Measurements from ENCODE around the gene ADGRB3.

DNA sequence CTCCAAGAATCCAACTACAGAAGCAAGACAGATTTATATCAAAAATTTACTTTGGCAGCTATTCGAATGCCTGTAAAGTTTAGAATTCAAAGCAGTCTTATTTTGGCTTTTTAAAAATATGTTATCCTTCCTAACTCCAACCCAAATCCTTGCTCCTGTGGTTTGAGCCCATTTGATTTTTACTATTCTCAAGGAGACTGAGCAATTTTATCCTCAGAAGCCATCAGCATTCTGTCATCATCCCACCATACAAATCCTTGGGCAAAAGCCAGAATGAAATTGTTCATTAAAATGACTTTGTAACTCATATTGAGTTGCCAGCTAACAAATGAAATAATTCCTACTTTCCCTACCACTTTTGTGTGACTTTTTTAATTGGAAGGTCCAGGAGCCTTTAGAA is 392.8 kb downstream of the ADGRB3 start:
- TF ChIP-seq, protein P1, sequence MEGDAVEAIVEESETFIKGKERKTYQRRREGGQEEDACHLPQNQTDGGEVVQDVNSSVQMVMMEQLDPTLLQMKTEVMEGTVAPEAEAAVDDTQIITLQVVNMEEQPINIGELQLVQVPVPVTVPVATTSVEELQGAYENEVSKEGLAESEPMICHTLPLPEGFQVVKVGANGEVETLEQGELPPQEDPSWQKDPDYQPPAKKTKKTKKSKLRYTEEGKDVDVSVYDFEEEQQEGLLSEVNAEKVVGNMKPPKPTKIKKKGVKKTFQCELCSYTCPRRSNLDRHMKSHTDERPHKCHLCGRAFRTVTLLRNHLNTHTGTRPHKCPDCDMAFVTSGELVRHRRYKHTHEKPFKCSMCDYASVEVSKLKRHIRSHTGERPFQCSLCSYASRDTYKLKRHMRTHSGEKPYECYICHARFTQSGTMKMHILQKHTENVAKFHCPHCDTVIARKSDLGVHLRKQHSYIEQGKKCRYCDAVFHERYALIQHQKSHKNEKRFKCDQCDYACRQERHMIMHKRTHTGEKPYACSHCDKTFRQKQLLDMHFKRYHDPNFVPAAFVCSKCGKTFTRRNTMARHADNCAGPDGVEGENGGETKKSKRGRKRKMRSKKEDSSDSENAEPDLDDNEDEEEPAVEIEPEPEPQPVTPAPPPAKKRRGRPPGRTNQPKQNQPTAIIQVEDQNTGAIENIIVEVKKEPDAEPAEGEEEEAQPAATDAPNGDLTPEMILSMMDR (IDR thresholded peaks at IDR 0.05), result no peak
- TF ChIP-seq POLR2A (IDR thresholded peaks at IDR 0.05), result no peak

Measured in lower leg skin (tissue), 3 donors.